ENCODE measurements around the gene TOP2A. TPM values are rescaled to one million over a fixed set of nuclear protein-coding genes. Genes with fewer than 3 reads are reported as not detected.
"Not testable (repeated sequence)": the region's sequence is repeated elsewhere in the genome, so short reads cannot be mapped to it uniquely, and the experiment has no call there.

Gene TOP2A
- total and polyA plus RNA-seq, 3 donors from 2014 or later, result 65.0 to 94.9 (median 75.3) TPM

- Histone ChIP-seq H3K4me3 (peak overlapping the region; percentile 58 to 74), H3K4me1 (peaks cover 6% of the 10 kb centered on the region), H3K27ac (peak overlapping the region; percentile 42 to 74), H3K36me3 (ENCODE audit: low read depth, missing control alignments) (no peaks in the 10 kb centered on the region), H3K9me3 (no peaks in the 10 kb centered on the region), H3K27me3 (no peaks in the 10 kb centered on the region)
- peak; percentile 33 for DNase-seq
- intact Hi-C loops (cut with DNase I; ENCODE audit: low total_unique reads), result loop anchor here (10.0 kb wide), 1 partner anchor 112 kb away; the partner anchor contains the start of gene RARA
- 0 to 2% methylated on average over 10 to 21 of the region's 21 CpGs for WGBS, 2 donors
- TF ChIP-seq CTCF (IDR thresholded peaks at IDR 0.05) (no peak), POLR2A (IDR thresholded peaks at IDR 0.05) (no peak)
Measured at GRCh38 chr17:40417258-40417608, 463 bp downstream of the TOP2A start.

- intact Hi-C loops (cut with DNase I; ENCODE audit: low total_unique reads), result loop anchor here (10.0 kb wide), 1 partner anchor 112 kb away; the partner anchor contains the start of gene RARA
- 38 to 39% methylated on average over 3 of the region's 3 CpGs for WGBS, 2 donors
- H3K27ac ChIP-seq, result no peak overlapping the region
Measured at GRCh38 chr17:40416671-40417070, 1.0 kb downstream of the TOP2A start.

GRCh38 chr17:40415390-40415789, 2.3 kb downstream of the TOP2A start:
- Histone ChIP-seq H3K4me3 (no peak overlapping the region), H3K4me1 (peaks cover 6% of the 10 kb centered on the region), H3K36me3 (ENCODE audit: low read depth, missing control alignments) (no peaks in the 10 kb centered on the region), H3K27ac (no peak overlapping the region), H3K27me3 (no peaks in the 10 kb centered on the region), H3K9me3 (no peaks in the 10 kb centered on the region)
- DNase-seq, result no peak
- TF ChIP-seq CTCF (IDR thresholded peaks at IDR 0.05), result peak; percentile 41 to 65 (median 48)
- TF ChIP-seq POLR2A (IDR thresholded peaks at IDR 0.05), result no peak
- intact Hi-C loops (cut with DNase I; ENCODE audit: low total_unique reads), result loop anchor here (10.0 kb wide), 1 partner anchor 111 kb away; the partner anchor contains the start of gene RARA
- 62 to 64% methylated on average over 3 of the region's 3 CpGs for WGBS, 2 donors

More at GRCh38 chr17:40416671-40417070, 1.0 kb downstream of the TOP2A start:
- DNase-seq, result no peak
- Histone ChIP-seq H3K9me3 (no peaks in the 10 kb centered on the region), H3K36me3 (ENCODE audit: low read depth, missing control alignments) (no peaks in the 10 kb centered on the region), H3K4me1 (peaks cover 6% of the 10 kb centered on the region), H3K27me3 (no peaks in the 10 kb centered on the region), H3K4me3 (peak overlapping the region in 1 of 2 donors; percentile 58)
- TF ChIP-seq POLR2A (IDR thresholded peaks at IDR 0.05) (no peak), CTCF (IDR thresholded peaks at IDR 0.05) (no peak)

GRCh38 chr17:40414312-40414711, 3.4 kb downstream of the TOP2A start:
- intact Hi-C loops (cut with DNase I; ENCODE audit: low total_unique reads), result loop anchor here (10.0 kb wide), 1 partner anchor 110 kb away; the partner anchor contains the start of gene RARA
- WGBS, 2 donors, result 93 to 95% methylated on average over 4 of the region's 4 CpGs
- not testable (repeated sequence) for DNase-seq; H3K9me3 ChIP-seq; H3K27ac ChIP-seq; H3K36me3 ChIP-seq (ENCODE audit: low read depth, missing control alignments); H3K27me3 ChIP-seq; H3K4me3 ChIP-seq; H3K4me1 ChIP-seq

- Histone ChIP-seq H3K4me3 (no peak overlapping the region), H3K27me3 (no peaks in the 10 kb centered on the region), H3K27ac (no peak overlapping the region), H3K9me3 (no peaks in the 10 kb centered on the region), H3K4me1 (peaks cover 4% of the 10 kb centered on the region), H3K36me3 (ENCODE audit: low read depth, missing control alignments) (no peaks in the 10 kb centered on the region)
- no peak for TF ChIP-seq CTCF (IDR thresholded peaks at IDR 0.05)
- no peak for TF ChIP-seq POLR2A (IDR thresholded peaks at IDR 0.05)
- no peak for DNase-seq
- intact Hi-C loops (cut with DNase I; ENCODE audit: low total_unique reads), result loop anchor here (10.0 kb wide), 1 partner anchor 108 kb away; the partner anchor contains the start of gene RARA
Measured at GRCh38 chr17:40412880-40413279, 4.8 kb downstream of the TOP2A start.

Data from testis (tissue), 3 donors.